HG03060 (cell line): ENCODE data around the gene PHACTR4.
"Not testable (repeated sequence)": the region's sequence is repeated elsewhere in the genome, so short reads cannot be mapped to it uniquely, and the experiment has no call there.

Experiments
- ATAC-seq: cut with Tn5 transposase; IDR thresholded peaks from one replicate; pipeline ENCODE4 v1.9.1; 2021; ENCODE audit warnings: low read depth, moderate number of reproducible peaks; ENCODE audit not compliant: unreplicated experiment

Gene PHACTR4

DNA sequence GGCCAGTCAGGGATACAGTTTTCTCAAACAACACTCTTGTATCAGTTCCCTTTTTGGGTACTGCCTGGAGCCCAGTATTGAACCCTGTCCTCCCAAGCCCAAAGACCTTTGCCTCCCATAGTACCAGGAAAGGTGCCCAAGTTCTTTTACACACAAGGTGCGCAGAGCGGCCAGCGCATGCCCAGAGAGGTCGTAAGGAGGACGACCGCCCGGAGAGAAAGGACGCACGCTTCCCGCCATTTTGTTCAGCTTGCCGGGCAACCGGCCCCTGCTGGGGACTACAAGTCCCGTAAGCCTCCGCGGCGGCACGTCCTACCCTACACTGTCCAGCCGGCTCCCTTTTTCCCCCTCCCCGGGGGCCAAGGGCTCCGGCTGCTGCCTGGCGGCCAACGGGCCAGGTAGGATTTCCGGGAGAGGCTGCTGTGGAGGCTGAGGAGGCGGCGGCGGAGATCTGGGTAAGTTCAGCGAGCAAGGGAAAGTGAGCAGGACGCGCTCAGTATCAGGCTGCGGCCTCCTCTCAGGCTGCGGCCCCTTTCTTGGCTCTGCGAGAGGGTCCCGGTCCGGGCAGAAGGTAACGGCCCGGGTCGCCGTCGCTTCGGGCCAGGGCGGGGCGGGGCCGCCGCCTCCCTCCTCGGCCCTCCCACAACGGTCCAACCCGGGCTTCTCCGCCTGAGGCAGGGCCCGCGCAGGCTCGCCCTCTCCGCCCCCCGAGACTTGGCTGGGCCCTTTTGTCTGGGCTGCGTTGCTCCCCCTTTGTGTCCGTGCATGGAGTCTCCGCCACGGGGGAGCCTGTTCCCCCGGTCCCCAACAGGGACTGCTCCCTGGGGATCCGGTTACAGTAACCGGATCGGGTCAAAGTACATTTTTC lies at the start of gene PHACTR4:
PHACTR4 (plus strand) TSS at position 370 of the 868 bp plus-strand sequence. CDS start 37,708 bp downstream, outside the sequence.
- ATAC-seq: no peak

DNA sequence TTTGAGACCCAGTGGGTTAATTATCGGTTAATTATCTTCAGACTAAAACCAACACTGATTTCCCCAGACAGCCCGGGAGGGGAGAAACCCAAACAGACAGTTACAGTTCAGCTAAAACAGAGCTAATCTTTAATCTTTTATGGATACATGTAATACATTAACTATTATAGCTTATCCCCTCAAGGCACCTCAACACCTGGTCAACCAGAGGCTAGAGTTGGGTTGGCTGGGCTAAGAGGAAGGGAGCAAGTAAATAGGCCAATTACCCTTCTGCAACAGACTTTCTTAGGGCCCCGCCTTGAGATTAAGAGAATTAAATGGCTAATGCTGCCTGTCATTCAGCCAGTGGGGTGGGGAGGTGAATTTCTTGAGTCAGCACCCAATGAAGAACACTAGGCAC lies 47.3 kb upstream of the PHACTR4 start:
- no peak for ATAC-seq

DNA sequence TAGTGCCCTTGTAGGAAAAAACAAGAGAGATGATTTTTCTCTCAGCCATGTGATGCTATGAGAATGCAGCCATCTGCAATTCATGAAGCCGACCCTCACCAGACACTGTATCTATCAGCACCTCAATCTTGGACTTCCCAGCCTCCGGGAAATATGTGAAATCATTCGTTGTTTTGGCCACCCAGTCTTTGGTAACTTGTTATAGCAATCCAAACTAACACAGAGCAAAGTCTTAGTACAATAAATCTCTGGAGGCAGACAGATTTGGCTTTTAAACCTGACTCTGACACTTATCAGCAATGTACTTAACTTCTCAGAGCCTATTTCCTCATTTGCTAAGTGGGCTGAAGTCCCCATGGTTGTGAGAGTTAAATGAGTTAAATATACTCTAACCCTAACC lies 45.8 kb upstream of the PHACTR4 start:
- ATAC-seq: no peak

DNA sequence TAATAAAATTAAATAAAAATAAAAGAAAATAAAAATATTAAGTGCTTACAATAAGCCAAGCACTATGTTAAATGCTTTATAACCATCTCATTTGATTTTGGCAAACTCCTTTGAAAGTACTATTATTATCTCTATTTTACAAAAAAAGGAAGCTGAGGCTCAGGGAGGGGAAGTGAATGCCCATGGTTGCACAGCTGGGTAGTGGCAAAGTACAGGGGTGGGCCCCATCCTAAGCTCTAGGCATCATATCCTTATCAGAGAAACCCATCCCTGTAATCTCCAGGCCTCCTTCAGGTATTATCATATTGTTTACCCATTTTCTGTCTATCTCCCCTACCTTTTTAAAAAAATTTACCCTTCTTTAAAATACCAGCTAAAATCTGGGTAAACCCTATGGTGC lies 43.0 kb upstream of the PHACTR4 start:
- no peak for ATAC-seq

DNA sequence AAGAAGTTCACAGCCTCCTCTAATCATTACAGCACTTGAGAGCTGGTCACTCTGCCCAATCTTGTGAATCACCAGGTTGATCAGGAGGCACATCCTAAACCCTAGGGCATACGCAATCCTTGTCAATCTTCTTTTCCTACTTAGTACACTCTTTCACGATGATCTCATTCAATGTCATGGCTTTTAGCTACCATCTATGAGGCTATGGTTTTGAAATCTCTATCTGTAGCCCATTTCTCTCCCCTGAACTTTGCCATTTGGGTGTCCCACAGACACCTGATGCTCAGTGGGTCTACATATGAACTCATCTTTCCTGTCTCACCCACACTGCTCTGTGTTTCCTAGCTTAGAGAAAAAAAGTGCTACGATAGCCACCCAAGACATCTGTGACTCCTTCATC lies 42.6 kb upstream of the PHACTR4 start:
- no peak for ATAC-seq

DNA sequence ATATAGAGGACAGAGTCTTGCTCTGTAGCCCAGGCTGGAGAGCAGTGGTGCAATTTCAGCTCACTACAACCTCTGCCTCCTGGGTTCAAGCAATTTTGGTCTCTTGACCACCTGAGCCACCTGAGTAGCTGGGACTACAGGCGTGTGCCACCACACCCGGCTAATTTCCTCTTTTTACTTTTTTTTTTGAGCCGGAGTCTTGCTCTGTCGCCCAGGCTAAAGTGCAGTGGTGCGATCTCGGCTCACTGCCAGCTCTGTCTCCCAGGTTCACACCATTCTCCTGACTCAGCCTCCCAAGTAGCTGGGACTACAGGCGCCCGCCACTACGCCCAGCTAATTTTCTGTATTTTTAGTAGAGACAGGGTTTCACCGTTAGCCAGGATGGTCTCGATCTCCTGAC lies 42.1 kb upstream of the PHACTR4 start:
- not testable (repeated sequence) for ATAC-seq

DNA sequence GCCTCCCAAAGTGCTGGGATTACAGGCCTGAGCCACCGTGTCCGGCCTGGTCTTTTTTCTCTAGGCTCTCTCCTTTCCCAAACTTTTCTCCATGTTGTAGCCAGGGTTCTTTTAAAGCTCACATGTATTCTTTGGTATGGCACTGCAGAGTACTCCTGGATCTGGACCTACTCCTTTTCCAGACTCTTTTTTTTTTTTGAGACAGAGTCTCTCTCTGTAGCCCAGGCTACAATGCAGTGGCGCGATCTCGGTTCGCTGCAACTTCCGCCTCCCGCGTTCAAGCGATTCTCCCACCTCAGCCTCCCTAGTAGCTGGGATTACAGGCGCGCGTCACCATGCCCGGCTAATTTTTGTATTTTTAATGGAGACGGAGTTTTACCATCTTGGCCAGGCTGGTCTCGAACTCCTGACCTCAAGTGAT lies 41.3 kb upstream of the PHACTR4 start:
- no peak for ATAC-seq

DNA sequence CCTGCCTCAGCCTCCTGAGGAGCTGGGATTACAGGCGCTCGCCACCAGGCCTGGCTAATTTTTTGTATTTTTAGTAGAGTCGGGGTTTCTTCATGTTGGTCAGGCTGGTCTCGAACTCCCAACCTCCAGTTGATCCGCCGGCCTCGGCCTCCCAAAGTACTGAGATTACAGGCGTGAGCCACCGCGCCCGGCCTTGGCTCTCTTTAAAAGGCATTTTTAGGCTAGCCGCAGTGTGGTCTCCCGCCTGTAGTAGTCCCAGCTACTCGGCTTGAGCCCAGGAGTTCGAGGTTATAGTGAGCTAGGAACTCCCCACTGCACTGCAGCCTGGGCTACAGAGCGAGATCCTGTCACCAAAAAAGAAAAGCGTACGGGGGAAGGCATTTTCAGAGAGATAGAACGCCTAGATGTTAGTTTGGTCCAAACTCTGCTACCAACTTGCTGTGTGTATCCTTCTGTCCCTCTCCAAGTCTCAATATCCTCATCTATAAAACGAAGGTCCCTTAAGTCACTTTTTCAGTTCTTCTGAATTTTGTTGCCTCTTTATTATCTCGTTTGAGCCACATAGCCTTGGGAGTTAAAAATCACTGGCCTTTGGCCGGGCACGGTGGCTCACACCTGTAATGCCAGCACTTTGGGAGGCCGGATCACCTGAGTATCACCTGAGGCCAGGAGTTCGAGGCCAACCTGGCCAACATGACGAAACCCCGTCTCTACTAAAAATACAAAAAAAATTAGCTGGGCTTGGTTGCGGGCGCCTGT lies 40.0 kb upstream of the PHACTR4 start:
- no peak for ATAC-seq

DNA sequence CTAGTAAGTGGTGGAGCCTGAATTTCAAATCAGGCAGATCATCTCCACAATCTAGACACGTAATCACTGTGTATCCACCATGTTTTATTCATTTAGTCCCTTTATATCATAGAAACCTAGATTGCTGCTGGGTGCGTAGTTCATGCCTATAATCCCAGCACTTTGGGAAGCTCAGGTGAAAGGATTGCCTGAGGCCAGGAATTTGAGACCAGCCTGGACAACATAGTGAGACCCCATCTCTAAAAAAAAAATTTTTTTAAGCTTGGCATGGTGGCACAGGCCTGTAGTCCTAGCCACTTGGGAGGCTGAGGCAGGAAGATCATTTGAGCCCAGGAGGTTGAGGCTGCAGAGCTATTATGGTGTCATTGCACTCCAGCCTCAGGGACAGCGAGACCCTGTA lies 30.6 kb upstream of the PHACTR4 start:
- ATAC-seq: no peak

DNA sequence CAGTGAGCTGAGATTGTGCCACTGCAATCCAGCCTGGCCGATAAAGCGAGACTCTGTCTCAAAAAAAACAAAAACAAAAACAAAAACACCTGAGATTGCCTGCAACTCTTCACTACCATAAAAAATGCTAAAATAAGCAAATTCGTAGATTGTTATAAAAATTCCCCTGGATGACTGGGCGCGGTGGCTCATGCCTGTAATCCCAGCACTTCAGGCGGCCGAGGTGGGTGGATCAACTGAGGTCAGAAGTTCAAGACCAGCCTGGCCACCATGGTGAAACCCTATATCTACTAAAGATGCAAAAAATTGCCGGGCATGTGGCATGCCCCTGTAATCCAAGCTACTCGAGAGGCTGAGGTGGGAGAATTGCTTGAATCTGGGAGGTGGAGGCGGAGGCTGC lies 30.0 kb upstream of the PHACTR4 start:
- ATAC-seq: no peak

DNA sequence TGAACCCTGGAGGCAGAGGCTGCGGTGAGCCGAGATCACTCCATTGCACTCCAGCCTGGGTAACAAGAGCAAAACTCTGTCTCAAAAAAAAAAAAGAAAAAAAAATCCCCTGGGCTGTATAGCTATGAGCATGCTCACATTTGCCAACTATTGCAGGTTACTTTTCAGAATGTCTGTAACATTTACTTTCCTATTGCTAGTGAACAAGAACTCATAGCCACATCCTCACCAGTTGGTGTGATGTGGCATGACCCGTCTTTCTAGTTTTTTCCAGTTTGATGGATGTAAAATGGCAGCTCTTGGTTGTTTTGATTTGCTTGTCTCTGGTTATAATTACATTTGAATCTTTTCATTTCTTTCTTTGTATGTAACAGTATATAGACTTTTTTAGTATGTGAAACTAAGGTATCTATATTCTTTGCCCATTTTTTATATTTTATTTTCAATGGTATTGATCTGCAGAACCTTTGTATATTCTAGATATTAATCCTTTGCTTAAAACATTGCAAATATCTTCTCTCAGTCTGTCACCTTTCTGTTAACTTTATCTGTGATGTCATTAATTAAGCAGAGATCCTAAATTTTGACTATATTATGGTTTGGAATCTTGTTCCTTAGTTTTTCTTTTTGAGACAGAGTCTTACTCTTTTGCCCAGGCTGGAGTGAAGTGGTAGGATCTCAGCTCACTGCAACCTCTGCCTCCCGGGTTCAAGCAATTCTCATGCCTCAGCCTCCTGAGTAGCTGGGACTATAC lies 29.1 kb upstream of the PHACTR4 start:
- no peak for ATAC-seq

DNA sequence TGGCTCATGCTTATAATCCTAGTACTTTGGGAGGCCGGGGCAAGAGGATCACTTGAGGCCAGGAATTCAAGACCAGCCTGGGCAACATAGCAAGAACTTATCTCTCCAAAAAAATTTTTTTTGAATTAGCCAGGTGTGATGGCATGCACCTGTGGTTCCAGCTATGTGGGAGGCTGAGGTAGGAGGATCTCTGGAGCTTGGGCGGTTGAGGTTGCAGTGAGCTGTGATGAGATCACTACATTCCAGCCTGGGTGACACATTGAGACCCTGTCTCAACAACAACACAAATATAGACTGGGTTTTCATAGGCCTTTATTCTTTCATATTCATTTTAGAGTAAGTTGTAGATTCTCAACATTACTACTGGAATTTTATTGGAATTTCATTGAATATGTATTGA lies 27.9 kb upstream of the PHACTR4 start:
- no peak for ATAC-seq

DNA sequence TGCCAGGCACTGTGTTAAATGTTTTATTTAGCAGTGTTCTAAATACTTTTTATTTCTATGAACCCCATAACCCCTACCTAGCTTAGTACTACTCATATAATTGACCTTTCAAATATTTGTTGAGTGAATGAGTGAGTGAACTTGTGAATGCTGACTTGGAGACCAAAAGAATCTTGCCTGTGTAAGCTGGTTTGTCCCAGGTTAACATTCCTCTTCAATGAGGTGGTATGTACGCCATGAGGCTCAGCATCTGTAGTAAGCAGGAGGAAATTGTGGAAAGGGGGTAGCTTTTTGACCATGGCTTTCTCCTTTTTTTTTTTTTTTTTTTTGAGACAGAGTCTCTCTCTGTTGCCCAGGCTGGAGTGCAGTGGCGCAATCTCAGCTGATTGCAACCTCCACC lies 26.1 kb upstream of the PHACTR4 start:
- no peak for ATAC-seq

DNA sequence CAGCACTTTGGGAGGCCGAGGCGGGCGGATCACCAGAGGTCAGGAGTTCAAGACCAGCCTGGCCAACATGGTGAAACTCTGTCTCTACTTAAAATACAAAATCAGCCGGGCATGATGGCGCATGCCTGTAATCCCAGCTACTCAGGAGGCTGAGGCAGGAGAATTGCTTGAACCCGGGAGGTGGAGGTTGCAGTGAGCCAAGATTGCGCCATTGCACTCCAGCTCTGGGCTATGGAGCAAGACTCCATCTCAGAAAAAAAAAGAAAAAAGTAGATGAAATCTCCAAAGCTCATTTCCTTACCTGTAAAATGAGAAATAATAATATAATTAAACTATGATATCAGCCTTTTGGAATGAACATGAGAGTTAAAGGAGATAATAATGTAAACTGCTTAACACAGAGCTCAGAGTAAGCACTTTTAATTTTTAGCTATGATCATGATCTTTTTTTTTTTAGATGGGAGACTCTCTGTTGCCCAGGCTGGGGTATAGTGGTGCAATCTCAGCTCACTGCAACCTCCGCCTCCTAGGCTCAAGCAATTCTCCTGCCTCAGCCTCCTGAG lies 16.2 kb upstream of the PHACTR4 start:
- ATAC-seq: not testable (repeated sequence)

DNA sequence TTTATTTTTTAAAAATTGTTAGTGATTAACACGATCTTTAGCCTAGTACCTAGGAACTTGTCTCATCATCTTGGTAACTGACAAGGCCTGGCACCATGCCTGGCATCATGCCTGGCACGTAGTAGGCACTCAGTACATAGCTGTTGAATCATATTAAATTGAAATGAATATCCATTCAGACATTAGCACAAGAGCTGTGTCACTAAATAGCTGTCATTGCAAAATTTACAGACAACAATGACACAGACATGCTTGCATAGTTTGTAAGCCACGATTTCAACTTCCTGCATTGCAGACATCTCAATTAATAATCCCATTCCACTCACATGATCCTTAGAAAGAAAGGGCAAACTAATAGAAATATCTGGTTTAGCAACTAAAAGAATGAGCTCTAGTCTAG lies 15.4 kb upstream of the PHACTR4 start:
- no peak for ATAC-seq

DNA sequence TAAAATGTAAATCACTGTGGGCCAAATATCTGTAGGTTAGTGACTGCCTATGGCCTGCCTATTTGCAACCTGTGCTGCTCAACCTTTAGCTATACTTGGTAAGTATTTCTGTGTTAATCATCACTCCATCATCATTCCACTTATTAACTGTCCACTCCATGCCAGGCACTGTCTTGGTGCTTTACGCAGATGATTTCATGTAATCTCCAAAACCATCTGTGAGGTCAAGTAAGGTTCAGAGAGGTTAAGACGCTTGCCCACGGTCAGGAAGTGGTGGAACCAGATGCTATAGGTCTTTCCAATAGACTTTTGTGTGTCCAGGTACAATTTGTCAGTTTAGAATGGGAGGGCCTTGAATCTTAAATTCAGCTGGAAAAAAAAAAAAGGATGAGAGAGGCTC lies 10.8 kb upstream of the PHACTR4 start:
- ATAC-seq: no peak

DNA sequence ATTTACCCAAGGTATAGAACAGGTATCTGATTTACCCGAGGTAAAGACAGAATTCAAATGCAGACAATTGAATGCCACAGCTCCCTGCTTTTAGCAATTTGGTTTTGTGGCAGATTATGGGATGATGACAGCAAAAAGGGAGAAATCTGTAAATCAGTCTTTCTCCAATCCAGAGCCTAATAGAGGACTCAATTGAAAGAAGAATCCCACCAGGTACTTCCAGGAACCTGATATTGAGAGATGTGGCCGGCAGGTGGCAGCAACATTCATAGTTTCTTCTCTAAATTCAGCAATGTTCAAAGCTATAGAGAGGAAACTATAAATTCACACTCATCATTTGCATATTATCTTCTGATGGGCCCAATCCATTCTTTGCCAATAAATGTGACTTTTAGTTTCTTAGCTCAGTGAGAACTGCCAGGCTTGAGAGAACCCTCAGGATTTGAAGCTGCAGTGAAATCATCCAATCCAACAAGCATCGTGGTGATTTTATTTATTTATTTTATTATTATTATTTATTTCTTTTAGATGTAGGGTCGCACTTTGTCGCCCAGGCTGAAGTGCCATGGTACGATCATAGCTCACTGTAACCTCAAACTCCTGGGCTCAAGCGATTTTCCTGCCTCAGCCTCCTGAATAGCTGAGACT lies 9.8 kb upstream of the PHACTR4 start:
- ATAC-seq: no peak

DNA sequence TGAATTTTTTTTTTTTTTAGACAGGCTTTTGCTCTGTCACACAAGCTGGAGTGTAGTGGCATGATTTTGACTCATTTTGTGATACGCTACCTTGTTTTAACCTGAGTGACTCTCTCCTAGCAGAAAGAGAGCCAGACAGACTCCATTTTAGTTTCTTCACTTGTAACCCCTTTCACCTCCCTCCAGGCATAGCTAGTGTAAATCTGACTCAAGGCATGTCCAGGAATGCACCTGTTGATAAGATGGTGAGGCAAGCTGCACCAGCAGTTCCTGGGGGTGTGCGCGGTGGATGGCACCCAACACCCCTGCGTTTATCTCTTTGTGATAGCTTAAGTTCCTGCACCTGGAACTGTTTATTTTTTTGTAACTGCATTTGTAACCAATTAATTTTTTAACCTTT lies 4.7 kb upstream of the PHACTR4 start:
- no peak for ATAC-seq

DNA sequence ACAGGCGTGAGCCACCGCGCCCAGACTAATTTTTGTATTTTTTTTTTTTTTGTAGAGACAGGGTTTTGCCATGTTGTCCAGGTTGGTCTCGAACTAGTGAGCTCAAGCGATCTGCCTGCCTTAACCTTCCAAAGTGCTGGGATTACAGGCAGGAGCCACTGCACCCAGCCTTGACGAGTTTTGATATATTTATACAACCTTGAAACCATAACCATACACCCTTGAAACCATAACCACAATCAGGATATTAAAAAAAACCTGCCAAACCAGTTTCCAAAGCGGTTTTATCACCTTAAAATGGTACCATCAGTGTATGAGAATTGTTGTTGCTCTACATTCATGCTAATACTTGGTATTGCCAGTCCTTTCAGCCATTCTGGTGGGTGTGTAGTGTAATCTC lies 3.7 kb upstream of the PHACTR4 start:
- no peak for ATAC-seq

DNA sequence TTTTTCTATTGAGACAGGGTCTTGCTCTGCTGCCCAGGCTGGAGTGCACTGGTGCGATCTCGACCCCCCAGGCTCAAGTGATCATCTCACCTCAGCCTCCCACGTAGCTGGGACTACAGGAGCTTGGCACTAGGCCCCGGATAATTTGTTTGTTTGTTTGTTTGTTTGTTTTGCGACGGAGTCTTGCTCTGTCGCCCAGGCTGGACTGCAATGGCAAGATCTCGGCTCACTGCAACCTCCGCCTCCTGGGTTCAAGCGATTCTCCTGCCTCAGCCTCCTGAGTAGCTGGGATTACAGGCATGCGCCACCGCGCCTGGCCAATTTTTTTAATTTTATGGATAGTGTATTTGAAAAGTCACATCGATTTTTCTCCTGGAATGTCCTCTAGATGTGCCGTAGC lies 932 bp upstream of the PHACTR4 start:
- ATAC-seq: not testable (repeated sequence)
